Measurements from ENCODE around the gene NOL4. TPM values are rescaled to one million over a fixed set of nuclear protein-coding genes. Genes with fewer than 3 reads are reported as not detected.

The NOL4 gene
- total RNA-seq, 4 donors from 2014 or later, result 1.7 TPM; not detected in 3

DNA sequence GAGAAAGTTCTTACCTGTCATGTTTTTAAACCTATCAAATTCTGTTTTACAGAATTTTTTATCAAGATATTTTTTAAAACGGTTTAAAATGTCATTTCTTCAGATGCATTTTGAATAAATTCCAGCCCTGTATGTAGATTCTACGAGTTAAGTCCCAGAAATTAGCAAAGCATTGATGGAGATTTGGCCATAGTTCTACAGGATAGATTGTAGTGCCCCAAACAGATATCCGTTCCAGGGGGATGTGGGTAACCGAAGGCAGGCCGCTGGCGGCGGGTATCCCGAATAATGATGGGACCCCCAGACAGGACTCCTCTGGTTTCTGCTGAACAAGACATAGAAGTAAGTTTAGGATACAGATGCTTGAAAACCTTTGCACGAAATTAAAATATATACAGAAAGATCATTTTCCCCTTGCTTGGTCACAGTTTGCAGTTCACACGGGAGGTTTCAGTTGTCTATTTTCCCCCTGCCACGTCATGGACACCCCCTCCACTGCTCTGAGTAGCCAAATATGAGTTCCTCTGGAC, 755 bp downstream of the NOL4 start:
- Histone ChIP-seq H3K9me3 (no peaks in the 10 kb centered on the region), H3K4me1 (peaks cover 0 to 33% (median 28%) of the 10 kb centered on the region in 4 donors), H3K4me3 (peak overlapping the region in 2 of 4 donors; percentile 42 to 55), H3K27me3 (peaks cover 78% of the 10 kb centered on the region), H3K36me3 (no peaks in the 10 kb centered on the region), H3K27ac (no peak overlapping the region)
- in situ Hi-C loops (cut with MboI; ENCODE audit: low pct_ligation_motif_present in 1 of 4, low pct_unique_long_range_greater_than_20kb in 1 of 4, low sequenced_read_pairs in 3 of 4), result no loop called here
- no peak for TF ChIP-seq POLR2A (IDR thresholded peaks at IDR 0.05)
- no peak for TF ChIP-seq EP300 (IDR thresholded peaks at IDR 0.05; ENCODE audit: low read depth)
- TF ChIP-seq, protein P1, sequence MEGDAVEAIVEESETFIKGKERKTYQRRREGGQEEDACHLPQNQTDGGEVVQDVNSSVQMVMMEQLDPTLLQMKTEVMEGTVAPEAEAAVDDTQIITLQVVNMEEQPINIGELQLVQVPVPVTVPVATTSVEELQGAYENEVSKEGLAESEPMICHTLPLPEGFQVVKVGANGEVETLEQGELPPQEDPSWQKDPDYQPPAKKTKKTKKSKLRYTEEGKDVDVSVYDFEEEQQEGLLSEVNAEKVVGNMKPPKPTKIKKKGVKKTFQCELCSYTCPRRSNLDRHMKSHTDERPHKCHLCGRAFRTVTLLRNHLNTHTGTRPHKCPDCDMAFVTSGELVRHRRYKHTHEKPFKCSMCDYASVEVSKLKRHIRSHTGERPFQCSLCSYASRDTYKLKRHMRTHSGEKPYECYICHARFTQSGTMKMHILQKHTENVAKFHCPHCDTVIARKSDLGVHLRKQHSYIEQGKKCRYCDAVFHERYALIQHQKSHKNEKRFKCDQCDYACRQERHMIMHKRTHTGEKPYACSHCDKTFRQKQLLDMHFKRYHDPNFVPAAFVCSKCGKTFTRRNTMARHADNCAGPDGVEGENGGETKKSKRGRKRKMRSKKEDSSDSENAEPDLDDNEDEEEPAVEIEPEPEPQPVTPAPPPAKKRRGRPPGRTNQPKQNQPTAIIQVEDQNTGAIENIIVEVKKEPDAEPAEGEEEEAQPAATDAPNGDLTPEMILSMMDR (IDR thresholded peaks at IDR 0.05), result no peak
- TF ChIP-seq POLR2AphosphoS5 (IDR thresholded peaks at IDR 0.05), result no peak
- WGBS, 2 donors (ENCODE audit: low coverage in 1 of 2), result 11 to 12% methylated on average over 5 to 11 of the region's 11 CpGs
- no peak for DNase-seq
- intact Hi-C loops (cut with DNase I; ENCODE audit: low total_unique reads), result no loop called here

DNA sequence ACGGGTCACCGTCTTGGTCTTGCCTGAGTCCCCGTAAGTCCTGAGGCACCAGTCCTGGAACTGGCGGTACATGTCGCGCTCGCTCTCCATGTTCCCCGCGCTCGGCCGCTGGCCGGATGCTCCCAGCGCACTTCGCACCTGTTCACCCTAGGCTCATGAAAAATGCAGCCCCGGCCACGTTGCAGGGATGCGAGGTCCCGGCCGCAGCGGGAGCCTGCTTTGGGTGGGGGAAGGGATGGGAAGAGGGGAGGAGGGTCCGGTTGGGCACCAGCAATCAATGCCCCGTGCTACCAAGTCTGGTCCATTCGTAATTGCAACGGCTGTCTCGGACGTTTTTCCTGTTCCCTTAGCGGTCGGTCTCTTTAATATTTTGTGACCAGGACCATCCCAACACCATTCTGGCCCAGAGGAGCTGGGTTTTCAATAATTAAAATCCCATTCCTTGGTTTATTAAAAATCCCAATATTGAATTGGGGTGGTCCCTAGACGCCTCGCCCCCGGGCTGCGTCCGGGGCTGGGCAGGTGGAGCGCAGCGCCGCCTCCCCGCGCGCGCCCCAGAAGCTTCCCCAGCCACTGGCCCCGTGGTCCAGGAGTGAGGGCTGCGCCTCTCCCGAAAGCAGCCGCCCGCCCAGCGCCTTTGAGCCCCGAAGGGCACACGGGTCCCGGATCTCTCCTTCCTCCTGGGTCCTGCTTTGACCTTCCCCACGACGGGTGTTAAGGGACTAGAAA, 1.4 kb downstream of the NOL4 start:
- H3K27me3 ChIP-seq, result peaks cover 78% of the 10 kb centered on the region
- peaks cover 0 to 33% (median 28%) of the 10 kb centered on the region in 4 donors for H3K4me1 ChIP-seq
- no peaks in the 10 kb centered on the region for H3K9me3 ChIP-seq
- DNase-seq, result no peak
- TF ChIP-seq POLR2A (IDR thresholded peaks at IDR 0.05) (no peak), EP300 (IDR thresholded peaks at IDR 0.05; ENCODE audit: low read depth) (no peak), POLR2AphosphoS5 (IDR thresholded peaks at IDR 0.05) (no peak)
- TF ChIP-seq, protein P1 (IDR thresholded peaks at IDR 0.05), result no peak
- H3K36me3 ChIP-seq, result no peaks in the 10 kb centered on the region
- H3K4me3 ChIP-seq, result peak overlapping the region in 3 of 4 donors; percentile 20 to 55 (median 35)
- H3K27ac ChIP-seq, result no peak overlapping the region
- 12 to 22% methylated on average over 8 to 48 of the region's 51 CpGs for WGBS, 2 donors (ENCODE audit: low coverage in 1 of 2)
- in situ Hi-C loops (cut with MboI; ENCODE audit: low pct_ligation_motif_present in 1 of 4, low pct_unique_long_range_greater_than_20kb in 1 of 4, low sequenced_read_pairs in 3 of 4), result no loop called here
- intact Hi-C loops (cut with DNase I; ENCODE audit: low total_unique reads), result no loop called here

- Histone ChIP-seq H3K27me3 (peaks cover 75% of the 10 kb centered on the region), H3K9me3 (no peaks in the 10 kb centered on the region), H3K4me3 (peak overlapping the region; percentile 10 to 55 (median 28)), H3K36me3 (no peaks in the 10 kb centered on the region), H3K4me1 (peaks cover 0 to 33% (median 28%) of the 10 kb centered on the region in 4 donors), H3K27ac (no peak overlapping the region)
- no peak for DNase-seq
- intact Hi-C loops (cut with DNase I; ENCODE audit: low total_unique reads) (no loop called here), in situ Hi-C loops (cut with MboI; ENCODE audit: low pct_ligation_motif_present in 1 of 4, low pct_unique_long_range_greater_than_20kb in 1 of 4, low sequenced_read_pairs in 3 of 4) (no loop called here)
- 2% methylated on average over 63 of the region's 68 CpGs; no CpG with 5 or more reads in 1 of the 2 donors for WGBS, 2 donors (ENCODE audit: low coverage in 1 of 2)
- TF ChIP-seq POLR2AphosphoS5 (IDR thresholded peaks at IDR 0.05) (no peak), EP300 (IDR thresholded peaks at IDR 0.05; ENCODE audit: low read depth) (no peak), POLR2A (IDR thresholded peaks at IDR 0.05) (no peak)
- TF ChIP-seq, protein P1 (IDR thresholded peaks at IDR 0.05), result no peak
Observed at GRCh38 chr18:34222307-34223163, 2.2 kb downstream of the NOL4 start.

GRCh38 chr18:34221971-34222306, 2.8 kb downstream of the NOL4 start:
- Histone ChIP-seq H3K4me1 (peaks cover 0 to 33% (median 28%) of the 10 kb centered on the region in 4 donors), H3K9me3 (no peaks in the 10 kb centered on the region), H3K36me3 (no peaks in the 10 kb centered on the region), H3K27ac (no peak overlapping the region), H3K27me3 (peaks cover 72% of the 10 kb centered on the region), H3K4me3 (peak overlapping the region in 3 of 4 donors; percentile 20 to 55 (median 35))
- DNase-seq, result no peak
- in situ Hi-C loops (cut with MboI; ENCODE audit: low pct_ligation_motif_present in 1 of 4, low pct_unique_long_range_greater_than_20kb in 1 of 4, low sequenced_read_pairs in 3 of 4), result no loop called here
- intact Hi-C loops (cut with DNase I; ENCODE audit: low total_unique reads), result no loop called here
- TF ChIP-seq POLR2A (IDR thresholded peaks at IDR 0.05) (no peak), POLR2AphosphoS5 (IDR thresholded peaks at IDR 0.05) (no peak), EP300 (IDR thresholded peaks at IDR 0.05; ENCODE audit: low read depth) (no peak)
- TF ChIP-seq, protein P1 (IDR thresholded peaks at IDR 0.05), result no peak
- 5 to 7% methylated on average over 2 to 11 of the region's 11 CpGs for WGBS, 2 donors (ENCODE audit: low coverage in 1 of 2)

Measured in transverse colon (tissue), 4 donors.